HT1080 (cell line): ENCODE data around the gene PMP22. TPM values are rescaled to one million over a fixed set of nuclear protein-coding genes. Genes with fewer than 3 reads are reported as not detected.

Source experiments
- DNase-seq: peaks from one replicate; pipeline ENCODE4 v3.0.0-alpha.2; 2015; ENCODE audit warnings: low read depth
- polyA plus RNA-seq, 2 experiments: library from polyadenylated mRNA; depleted of rRNA; stranded (reverse); fragments of >200 nt; gene quantifications; 2 replicates each; pipeline ENCODE4 v1.2.3, GENCODE V29; 2015
- total RNA-seq: library from RNA; depleted of rRNA; stranded (reverse); fragments of >200 nt; shearing (Covaris generic); gene quantifications from 2 replicates; pipeline ENCODE4 v1.2.3, GENCODE V29; 2014; rRNA removed

The PMP22 gene
- total RNA-seq, result 20.8 and 23.6 TPM in 2 replicates
- 23.7 and 24.8 TPM in 2 replicates for polyA plus RNA-seq (2015; cell fraction: cytosol; rRNA removed)
- 15.1 and 15.2 TPM in 2 replicates for polyA plus RNA-seq (2015; cell fraction: nucleus; rRNA removed)

- no peak for DNase-seq
Measured at GRCh38 chr17:15265131-15265530, at the start of gene PMP22. TSS of gene PMP22 (minus strand) at chr17:15265326. CDS start at chr17:15260727, 4,599 bp downstream.

GRCh38 chr17:15311996-15312395 is 46.9 kb upstream of the PMP22 start:
- no peak for DNase-seq

DNA sequence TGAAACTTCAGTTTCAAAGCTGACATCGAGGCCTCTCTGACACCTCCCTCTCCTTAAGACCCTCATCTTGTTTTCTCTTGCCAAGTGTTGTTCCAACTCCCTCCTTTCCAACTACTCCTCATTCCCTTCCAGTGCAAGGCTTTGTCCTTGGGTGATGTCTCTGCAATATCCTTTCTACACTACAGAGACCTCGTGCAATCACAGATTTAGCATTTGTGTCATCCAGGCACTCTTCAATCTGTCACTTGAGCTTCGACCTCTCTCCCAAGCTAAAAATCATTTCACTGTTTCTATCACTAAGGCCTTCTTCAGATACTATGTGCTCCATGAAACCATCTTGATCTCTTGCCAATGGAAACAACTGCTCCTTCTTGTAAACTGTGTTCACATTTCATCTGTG is 44.7 kb upstream of the PMP22 start:
- DNase-seq, result no peak

DNA sequence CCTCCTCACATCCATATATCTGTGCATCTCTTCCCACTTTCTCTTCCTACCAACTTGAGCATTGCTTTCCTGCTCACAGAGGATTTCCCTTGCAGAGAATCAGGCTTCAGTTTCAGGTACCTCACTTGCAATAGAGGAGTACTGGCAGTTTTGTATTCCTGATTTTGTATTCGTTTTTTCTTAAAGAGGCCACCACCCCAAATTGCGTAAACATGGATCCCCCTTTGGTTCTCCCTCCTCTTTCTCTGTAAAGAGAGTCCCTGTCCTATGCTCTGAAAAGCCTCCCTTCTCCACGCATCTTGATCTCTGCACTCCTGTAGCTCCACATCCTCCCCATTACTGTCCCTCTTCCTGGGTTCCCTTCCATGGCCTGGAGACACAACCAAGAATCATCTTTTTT is 44.1 kb upstream of the PMP22 start:
- DNase-seq, result no peak

DNA sequence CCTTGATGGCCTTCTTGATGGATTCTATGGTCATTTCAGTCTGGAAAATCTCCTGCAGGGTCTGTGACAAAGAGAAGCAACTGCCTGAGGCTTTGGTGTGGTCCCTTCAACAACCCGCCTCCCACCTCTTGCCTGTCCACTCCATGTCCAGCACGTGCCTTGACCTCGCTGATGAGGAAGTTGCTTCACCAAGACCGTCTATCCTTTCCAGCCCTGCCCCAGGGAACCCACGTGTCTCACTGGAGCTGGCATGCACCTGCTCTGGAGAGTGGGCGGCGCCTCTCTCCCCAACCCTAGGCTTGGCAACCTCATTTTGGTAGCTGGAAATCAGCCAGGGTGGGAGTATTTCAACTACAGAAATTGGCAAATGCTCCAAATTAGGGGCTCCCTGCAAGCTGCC is 43.6 kb upstream of the PMP22 start:
- DNase-seq, result no peak

DNA sequence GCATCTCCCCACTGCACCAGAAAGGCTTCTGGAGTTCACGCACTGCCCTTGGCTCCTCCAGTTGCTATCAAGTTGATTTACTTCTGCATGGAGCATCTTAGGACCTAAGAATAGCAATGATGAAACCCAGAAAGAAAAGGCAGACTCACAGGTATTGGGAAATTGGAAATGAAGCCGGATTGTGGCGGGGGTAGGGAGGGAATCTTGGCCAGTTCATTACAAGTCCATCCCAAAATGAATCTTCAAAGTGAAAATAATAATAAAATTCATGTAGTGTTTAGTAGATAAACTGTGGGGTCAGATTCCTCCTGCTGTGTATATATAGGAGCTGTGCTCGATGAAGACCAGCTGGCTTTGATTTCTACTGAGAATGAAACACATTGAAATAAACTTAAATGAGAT is 42.6 kb upstream of the PMP22 start:
- DNase-seq, result no peak

DNA sequence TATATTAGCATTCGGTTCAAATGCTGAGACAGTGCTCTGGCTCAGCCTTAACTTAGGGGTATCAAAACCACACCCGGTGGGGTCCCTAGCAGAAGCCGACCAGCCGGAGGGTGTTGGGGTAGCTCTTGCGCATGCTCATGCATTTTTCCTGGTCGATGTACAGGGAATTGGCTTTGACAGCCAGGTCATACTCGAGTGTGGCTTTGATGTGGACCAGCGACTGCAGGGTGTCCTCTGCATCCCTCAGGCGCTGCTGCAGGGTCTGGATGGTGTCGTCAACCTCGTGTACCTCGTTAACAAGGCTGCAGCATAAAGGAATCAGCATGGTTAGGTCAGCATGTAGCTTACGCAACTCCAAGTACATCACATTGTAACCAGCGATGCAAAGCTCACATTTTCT is 38.7 kb upstream of the PMP22 start:
- DNase-seq, result no peak

- no peak for DNase-seq
Measured at GRCh38 chr17:15303268-15303667, 38.1 kb upstream of the PMP22 start.

DNA sequence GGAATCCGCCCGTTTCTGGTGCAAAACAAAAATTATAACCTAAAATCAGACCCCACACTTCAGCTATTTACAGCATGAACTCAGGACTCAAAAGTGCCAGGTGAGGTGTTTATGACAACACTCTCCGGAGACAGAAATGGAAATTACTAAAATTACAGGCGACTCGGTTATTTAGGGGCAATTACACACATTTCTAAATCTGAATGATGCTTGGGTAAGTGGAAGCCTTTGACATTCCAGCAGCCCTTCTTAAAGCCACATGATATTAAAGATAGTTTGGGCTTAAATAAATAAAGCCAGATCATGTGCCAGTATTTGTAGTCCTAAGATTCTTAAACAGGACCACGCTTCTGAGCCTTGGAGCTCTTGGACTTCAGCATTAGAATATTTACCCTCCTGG is 36.7 kb upstream of the PMP22 start:
- no peak for DNase-seq

DNA sequence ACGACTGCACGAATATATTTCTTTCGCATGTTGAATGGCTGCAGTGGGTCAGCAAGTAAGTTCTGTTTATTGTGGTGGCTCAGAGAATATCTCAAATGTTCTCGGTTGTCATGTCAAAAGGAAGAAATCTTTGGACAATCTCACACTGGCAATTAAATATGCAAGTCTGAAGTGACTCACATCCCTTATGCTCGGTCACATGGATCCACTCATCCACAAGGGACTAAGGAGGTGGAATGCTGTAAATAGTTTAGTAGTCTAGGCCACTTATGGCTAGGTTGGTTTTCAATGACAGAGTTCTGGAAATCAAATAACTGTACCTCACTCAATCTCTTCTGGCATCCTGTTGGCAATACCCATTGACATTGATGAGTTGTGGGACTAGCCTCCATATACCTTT is 33.0 kb upstream of the PMP22 start:
- DNase-seq, result peak; percentile 67

DNA sequence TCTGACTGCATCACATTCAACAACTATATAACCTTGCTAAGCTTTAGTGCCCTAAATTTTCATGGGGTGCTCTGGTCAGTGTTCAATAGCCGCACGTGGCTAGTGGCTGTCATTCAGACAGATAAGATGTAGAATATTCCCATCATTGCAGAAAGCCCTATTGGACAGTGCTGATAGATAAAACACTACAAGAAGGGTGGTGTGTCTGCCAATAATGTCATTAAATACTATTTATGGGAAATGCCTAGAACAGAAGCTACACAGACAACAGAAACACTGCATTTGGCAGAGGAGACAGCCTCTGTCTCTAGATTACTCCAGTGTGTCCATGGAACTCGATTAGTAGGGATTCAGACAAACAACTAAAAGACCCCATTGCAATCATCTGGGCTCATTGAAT is 28.4 kb upstream of the PMP22 start:
- no peak for DNase-seq

DNA sequence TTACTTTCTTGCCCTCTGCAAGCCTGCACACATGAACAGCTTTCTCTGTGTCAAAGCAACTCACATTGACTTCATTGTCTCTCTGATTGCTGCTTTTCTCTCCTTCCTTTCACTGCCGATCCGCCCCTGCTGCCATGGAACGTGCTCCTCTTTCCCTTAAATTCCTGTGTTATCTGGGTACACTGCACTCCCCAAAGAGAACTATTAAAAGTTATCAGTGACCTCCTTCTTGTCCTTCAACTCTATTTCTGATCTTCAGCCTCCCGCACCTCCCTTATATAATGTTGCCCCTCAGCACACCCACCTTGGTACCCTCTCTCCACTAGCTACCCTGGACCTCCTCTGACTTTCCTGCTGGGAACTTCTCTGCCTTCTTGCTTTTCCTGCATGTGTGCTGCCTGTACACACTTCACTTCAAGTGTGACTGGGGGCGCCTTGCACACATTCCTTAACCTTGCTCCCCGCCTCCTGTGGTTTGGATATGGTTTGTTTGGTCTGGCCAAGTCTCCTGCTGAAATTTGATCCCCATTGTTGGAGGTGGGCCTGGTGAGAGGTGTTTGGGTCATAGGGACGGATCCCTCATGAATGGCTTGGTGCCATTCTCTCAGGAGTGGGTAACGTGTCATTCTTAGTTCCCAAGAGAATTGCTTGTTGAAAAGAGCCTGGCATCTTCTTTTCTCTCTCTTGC is 26.7 kb upstream of the PMP22 start:
- DNase-seq, result peak; percentile 52

DNA sequence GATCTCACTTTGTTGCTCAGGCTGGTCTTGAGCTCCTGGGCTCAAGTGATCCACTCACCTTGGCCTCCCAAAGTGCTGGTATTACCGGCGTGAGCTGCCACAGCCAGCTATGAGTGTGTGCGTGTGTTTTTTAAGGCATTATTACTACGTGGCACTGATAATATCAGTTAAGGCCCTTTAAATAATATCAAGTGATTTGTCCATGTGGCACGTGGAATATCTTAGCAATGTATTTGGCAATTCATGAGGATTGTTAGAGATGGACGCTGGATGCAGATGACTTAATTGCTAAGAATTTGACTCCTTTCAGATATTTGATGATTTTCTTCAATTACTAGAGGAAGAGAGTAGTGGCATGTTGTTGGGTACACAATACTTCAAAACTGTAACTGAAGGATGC is 25.5 kb upstream of the PMP22 start:
- DNase-seq, result no peak

DNA sequence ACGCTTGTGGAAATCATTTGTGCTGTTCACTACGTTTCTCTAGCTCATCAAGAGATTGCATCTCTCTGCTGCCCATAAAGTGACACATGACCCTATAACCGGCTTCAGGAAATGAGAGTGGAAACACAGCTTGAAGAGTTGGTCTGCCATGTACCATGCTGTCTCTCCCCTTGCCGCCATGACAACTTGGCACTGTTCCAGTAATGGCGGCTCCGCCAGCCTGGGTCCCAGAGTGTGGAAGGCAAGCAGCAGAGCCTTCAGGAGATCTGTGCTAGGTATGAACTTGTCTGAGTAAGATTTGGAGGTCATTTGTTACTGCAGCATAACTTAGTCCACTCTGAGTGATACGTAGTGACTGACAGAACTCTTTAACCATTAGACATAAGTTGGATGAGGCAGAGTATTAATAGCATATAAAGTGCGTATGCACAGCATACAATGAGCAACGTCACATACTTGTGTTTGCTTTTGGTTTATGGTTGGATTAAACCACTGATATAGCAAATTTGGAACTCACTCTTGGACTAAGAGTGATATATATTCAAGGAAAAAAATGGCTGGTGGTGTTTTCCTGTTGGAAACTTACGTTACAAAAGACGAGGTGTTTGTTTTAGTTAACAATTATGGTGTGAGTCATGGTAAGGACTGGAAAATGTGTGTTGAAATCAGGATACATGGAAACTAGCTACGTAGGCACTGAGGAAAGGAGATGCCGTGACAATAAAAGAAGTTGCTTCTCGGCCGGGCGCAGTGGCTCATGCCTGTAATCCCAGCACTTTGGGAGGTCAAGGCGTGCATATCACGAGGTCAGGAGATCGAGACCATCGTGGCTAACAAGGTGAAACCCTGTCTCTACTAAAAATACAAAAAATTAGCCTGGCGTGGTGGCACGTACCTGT is 24.4 kb upstream of the PMP22 start:
- peak; percentile 68 for DNase-seq

DNA sequence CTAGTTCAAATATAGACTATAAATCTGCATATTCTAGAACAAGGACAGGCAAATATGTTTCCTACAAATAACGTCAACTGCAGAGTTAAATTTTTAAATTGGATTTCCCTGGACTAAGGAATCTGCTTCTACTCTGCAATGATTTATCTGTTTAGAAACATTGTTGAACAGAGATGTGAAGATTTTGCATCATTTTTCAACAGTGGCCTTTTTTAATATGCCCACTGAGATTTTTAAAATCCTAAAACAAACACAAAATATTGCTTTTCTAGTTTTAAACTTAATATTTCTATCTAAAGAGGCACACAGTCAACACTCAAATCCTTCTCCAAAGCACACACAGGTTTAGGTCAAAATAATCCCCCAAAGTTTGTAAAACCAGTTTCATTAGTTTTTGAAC is 23.7 kb upstream of the PMP22 start:
- no peak for DNase-seq

DNA sequence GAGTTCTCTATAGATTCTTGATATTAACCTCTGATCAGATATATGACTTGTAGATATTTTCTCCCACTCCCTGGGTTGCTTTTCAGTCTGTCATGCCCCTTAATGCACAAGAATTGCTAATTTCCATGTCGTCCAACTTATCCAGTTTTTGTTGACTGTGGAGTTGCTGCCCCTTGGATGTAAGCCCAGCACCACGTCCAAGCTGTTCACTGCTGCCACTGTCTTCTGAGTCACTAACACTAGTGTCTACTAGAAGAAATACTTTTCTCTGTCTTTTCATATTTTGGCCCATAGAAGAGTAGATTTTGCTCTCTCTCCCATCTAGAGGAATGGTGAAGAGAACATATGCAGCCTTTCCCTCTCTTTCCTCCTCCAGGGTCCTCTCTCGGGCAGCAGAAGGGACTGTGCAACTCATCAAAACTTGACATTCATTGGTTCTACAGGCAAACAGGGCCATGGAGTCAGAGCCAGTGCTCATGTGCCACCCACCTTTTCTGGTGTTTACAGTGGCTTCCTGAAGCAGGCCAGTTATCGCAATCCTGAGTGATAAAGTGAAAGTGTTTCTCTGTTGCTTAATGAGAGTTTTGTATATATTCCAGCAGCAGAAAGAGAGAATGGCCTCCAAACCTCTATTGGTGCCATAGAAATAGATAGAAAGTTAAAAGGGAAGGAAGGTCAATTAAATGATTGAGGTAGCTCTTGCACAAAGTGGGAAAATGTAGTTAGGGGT is 22.6 kb upstream of the PMP22 start:
- no peak for DNase-seq

GRCh38 chr17:15285466-15285865 is 20.3 kb upstream of the PMP22 start:
- DNase-seq, result no peak

- no peak for DNase-seq
Measured at GRCh38 chr17:15284537-15284936, 19.4 kb upstream of the PMP22 start.

DNA sequence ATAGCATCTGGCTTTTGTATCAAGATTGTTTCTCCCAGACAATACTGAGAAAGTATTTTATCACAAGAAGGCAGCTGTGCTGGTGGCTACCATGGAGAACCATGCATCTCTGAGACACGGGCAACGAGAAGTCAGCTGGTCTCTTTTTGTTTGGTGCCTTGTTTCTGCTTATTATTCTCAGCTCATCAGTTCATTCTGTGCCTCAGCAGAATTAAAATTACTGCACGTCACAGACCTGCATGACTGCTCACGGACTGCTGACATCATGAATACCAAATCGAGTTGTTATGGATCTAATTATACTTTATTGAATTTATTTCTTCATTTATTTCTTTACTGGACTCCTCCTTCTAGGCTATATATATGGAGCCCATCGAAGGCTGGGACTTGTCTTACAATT is 19.0 kb upstream of the PMP22 start:
- no peak for DNase-seq

GRCh38 chr17:15281909-15282308 is 16.8 kb upstream of the PMP22 start:
- DNase-seq, result no peak

- DNase-seq, result peak; percentile 96
Measured at GRCh38 chr17:15278924-15279477, 13.9 kb upstream of the PMP22 start.

DNA sequence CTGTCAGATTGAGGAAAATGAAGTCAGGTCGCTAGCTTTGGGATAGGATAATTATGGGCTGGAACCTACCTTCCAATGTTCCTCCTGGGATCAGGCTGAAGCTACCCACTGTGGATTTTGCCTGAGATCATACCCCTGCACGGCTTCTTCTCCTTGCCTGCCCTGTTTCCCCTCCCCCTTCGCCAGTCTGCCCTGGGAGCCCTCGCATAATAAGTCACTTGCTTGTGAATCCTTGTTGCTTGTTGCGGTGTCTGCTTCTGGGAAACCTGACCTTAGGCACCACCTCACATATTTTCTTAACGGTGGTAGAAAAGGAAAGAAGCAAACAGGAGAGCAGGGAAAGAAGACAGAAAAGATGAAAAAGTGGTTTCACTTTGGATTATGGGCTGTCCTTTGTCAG is 13.3 kb upstream of the PMP22 start:
- DNase-seq, result no peak
